Keratinocyte (primary cell): ENCODE data around the gene GPR42. TPM values are rescaled to one million over a fixed set of nuclear protein-coding genes. Genes with fewer than 3 reads are reported as not detected.

Source experiments
- DNase-seq: peaks from one replicate; pipeline ENCODE4 v3.0.0-alpha.2; 2011; ENCODE audit warnings: low read depth, missing footprints, low spot score
- FAIRE-seq: peaks from 2 replicates; lab custom pipeline; 2011; peaks lifted over from hg19 to GRCh38; lab: Jason Lieb, UNC
- H2AFZ ChIP-seq: 2 replicates; pipeline ENCODE4 v1.6.0; 2012; ENCODE audit warnings: low read length, control low read depth, inconsistent platforms; ENCODE audit not compliant: control insufficient read depth
- H3K27ac ChIP-seq: 2 replicates; pipeline ENCODE4 v1.5.1; 2011; ENCODE audit warnings: low read length; ENCODE audit not compliant: control insufficient read depth, insufficient read depth
- H3K27me3 ChIP-seq: 3 replicates; pipeline ENCODE4 v1.6.0; 2011; ENCODE audit warnings: low read length; ENCODE audit not compliant: control insufficient read depth, insufficient read depth; ENCODE audit errors: extremely low read depth
- H3K36me3 ChIP-seq, 2 experiments: 2 replicates in 1 of 2; 3 replicates in 1 of 2; pipeline ENCODE4 v1.5.1; 2011; ENCODE audit warnings: low read length in 2 of 2, mild to moderate bottlenecking in 1 of 2; ENCODE audit not compliant: control insufficient read depth in 2 of 2, insufficient read depth in 2 of 2; ENCODE audit errors: extremely low read depth in 1 of 2
- H3K4me1 ChIP-seq: 3 replicates; pipeline ENCODE4 v1.5.1; 2011; ENCODE audit warnings: low read length; ENCODE audit not compliant: control insufficient read depth, insufficient read depth; ENCODE audit errors: extremely low read depth
- H3K4me2 ChIP-seq: 3 replicates; pipeline ENCODE4 v1.6.0; 2011; ENCODE audit warnings: low read depth, low read length; ENCODE audit not compliant: control insufficient read depth, insufficient read depth; ENCODE audit errors: extremely low read depth
- H3K4me3 ChIP-seq, 3 experiments: fragments of 200-600 bp in 1 of 3; sonication (generic) in 1 of 3; 2 replicates in 2 of 3; 3 replicates in 1 of 3; pipeline ENCODE4 v1.5.1; 2011 to 2016; ENCODE audit warnings: low read length in 3 of 3, mild to moderate bottlenecking in 3 of 3, control low read depth in 2 of 3, inconsistent platforms in 1 of 3, low read depth in 1 of 3, mixed read lengths in 1 of 3, mixed run types in 1 of 3, moderate library complexity in 1 of 3; ENCODE audit not compliant: control insufficient read depth in 2 of 3, insufficient read depth in 2 of 3; ENCODE audit errors: extremely low read depth in 1 of 3
- H3K79me2 ChIP-seq: 2 replicates; pipeline ENCODE4 v1.6.0; 2012; ENCODE audit warnings: low read length; ENCODE audit not compliant: control insufficient read depth, insufficient read depth
- H3K9ac ChIP-seq: 3 replicates; pipeline ENCODE4 v1.6.0; 2011; ENCODE audit warnings: low read length; ENCODE audit not compliant: control insufficient read depth, insufficient read depth; ENCODE audit errors: extremely low read depth
- H3K9me1 ChIP-seq: 3 replicates; pipeline ENCODE4 v1.6.0; 2011; ENCODE audit warnings: low read length; ENCODE audit not compliant: control insufficient read depth, insufficient read depth; ENCODE audit errors: extremely low read depth
- H3K9me3 ChIP-seq: 2 replicates; pipeline ENCODE4 v1.5.1; 2012; ENCODE audit warnings: low read depth, low read length; ENCODE audit not compliant: control insufficient read depth
- H4K20me1 ChIP-seq: 3 replicates; pipeline ENCODE4 v1.6.0; 2011; ENCODE audit warnings: low read length; ENCODE audit not compliant: control insufficient read depth, insufficient read depth; ENCODE audit errors: extremely low read depth
- EZH2 ChIP-seq: IDR thresholded peaks from one replicate; pipeline ENCODE4 v1.6.1; 2012; ENCODE audit warnings: inconsistent platforms, mild to moderate bottlenecking, low read length, moderate library complexity
- dilution Hi-C: fragments of 300-500 bp; cut with MboI; formaldehyde crosslinking; loops from one replicate; pipeline ENCODE4 v1.7.0; 2020; ENCODE audit warnings: low sequenced_read_pairs; ENCODE audit not compliant: extremely low pct_ligation_motif_present
- polyA plus RNA-seq, 5 experiments: library from polyadenylated mRNA; depleted of rRNA in 3 of 5; stranded (reverse) in 3 of 5; stranded (forward) in 1 of 5; unstranded in 1 of 5; fragments of >200 nt; gene quantifications; 1 replicate in 1 of 5; 2 replicates in 3 of 5; 3 replicates in 1 of 5; pipeline versions ENCODE4 v1.2.1 to v1.2.3, GENCODE V29; 2011 to 2012; ENCODE audit warnings: missing spikeins in 2 of 5, low read depth in 1 of 5, low replicate concordance in 1 of 5
- TF ChIP-seq, protein P1 (sequence below), 3 experiments: IDR thresholded peaks in 1 of 3; conservative IDR thresholded peaks in 1 of 3; optimal IDR thresholded peaks in 1 of 3; 2 replicates in 2 of 3; 3 replicates in 1 of 3; pipeline versions ENCODE3 to v1.5.1; 2011; ENCODE audit warnings: low read length in 3 of 3, mild to moderate bottlenecking in 3 of 3, moderate library complexity in 2 of 3, control low read depth in 1 of 3, inconsistent platforms in 1 of 3; ENCODE audit not compliant: insufficient read depth in 2 of 3; ENCODE audit errors: extremely low read depth in 1 of 3

GPR42 gene
- polyA plus RNA-seq, 1 donor (not counting 4 experiments of a cell fraction or from before 2014, with no cell fraction given): not detected

DNA sequence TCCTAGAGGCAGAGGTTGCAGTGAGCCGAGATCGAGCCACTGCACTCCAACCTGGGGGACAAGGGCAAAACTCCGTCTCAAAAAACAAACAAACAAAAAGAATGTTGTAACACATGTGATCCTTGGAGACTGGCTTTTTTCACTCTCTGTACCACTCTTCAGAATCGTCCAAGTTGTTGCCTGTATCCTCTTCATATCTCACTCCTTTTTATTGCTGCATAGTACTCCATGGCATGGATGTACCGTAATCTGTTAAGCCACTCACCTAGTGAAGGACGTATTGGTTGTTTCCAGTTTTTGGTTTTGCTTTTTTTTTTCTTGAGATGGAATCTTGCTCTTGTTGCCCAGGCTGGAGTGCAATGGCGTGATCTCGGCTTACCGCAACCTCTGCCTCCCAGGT is 48.9 kb upstream of the GPR42 start:
- no peaks in the 10 kb centered on the region for H3K36me3 ChIP-seq
- H3K9me1 ChIP-seq: no peaks in the 10 kb centered on the region
- no peaks in the 10 kb centered on the region for H3K27me3 ChIP-seq
- no peak overlapping the region for H3K4me2 ChIP-seq
- H4K20me1 ChIP-seq: no peaks in the 10 kb centered on the region
- H3K79me2 ChIP-seq: no peaks in the 10 kb centered on the region
- dilution Hi-C loops: no loop called here
- no peak for TF ChIP-seq EZH2
- TF ChIP-seq, protein P1, sequence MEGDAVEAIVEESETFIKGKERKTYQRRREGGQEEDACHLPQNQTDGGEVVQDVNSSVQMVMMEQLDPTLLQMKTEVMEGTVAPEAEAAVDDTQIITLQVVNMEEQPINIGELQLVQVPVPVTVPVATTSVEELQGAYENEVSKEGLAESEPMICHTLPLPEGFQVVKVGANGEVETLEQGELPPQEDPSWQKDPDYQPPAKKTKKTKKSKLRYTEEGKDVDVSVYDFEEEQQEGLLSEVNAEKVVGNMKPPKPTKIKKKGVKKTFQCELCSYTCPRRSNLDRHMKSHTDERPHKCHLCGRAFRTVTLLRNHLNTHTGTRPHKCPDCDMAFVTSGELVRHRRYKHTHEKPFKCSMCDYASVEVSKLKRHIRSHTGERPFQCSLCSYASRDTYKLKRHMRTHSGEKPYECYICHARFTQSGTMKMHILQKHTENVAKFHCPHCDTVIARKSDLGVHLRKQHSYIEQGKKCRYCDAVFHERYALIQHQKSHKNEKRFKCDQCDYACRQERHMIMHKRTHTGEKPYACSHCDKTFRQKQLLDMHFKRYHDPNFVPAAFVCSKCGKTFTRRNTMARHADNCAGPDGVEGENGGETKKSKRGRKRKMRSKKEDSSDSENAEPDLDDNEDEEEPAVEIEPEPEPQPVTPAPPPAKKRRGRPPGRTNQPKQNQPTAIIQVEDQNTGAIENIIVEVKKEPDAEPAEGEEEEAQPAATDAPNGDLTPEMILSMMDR (optimal IDR thresholded peaks at IDR 0.05 in 1 of 3, IDR thresholded peaks at IDR 0.05 in 1 of 3, conservative IDR thresholded peaks at IDR 0.05 in 1 of 3; ENCODE audit: extremely low read depth in 1 of 3, insufficient read depth in 2 of 3, low read length in 3 of 3): no peak
- DNase-seq (no peak), FAIRE-seq (no peak)
- no peak overlapping the region for H3K9ac ChIP-seq
- no peaks in the 10 kb centered on the region for H3K9me3 ChIP-seq
- no peak overlapping the region for H2AFZ ChIP-seq
- no peak overlapping the region for H3K27ac ChIP-seq
- H3K4me3 ChIP-seq: no peak overlapping the region
- peaks cover 14% of the 10 kb centered on the region for H3K4me1 ChIP-seq

DNA sequence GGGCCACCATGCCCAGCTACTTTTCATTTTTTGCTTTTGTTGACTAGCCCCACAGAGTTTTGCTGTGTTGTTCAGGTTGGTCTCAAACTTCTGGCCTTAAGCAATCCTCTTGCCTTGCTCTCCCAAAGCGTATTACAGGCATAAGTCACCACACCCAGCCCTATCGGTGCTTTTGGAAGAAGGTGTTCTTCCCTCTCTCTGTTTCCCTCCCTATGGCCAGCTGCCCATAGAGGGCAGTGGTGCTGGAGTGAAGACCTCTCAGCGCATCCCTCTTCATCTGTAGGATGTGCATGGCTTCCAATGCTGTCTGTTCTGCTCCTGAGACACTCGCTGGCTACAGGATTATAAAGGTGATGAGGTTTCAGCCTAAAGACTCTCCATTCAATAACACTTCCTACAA is 43.2 kb upstream of the GPR42 start:
- Histone ChIP-seq H3K9me1 (no peaks in the 10 kb centered on the region), H3K36me3 (no peaks in the 10 kb centered on the region), H3K27me3 (peaks cover 3% of the 10 kb centered on the region), H3K4me3 (no peak overlapping the region), H3K9me3 (no peaks in the 10 kb centered on the region), H3K9ac (no peak overlapping the region), H2AFZ (no peak overlapping the region), H3K79me2 (no peaks in the 10 kb centered on the region), H3K4me2 (no peak overlapping the region), H3K27ac (no peak overlapping the region), H3K4me1 (no peaks in the 10 kb centered on the region), H4K20me1 (no peaks in the 10 kb centered on the region)
- TF ChIP-seq, protein P1 (optimal IDR thresholded peaks at IDR 0.05 in 1 of 3, IDR thresholded peaks at IDR 0.05 in 1 of 3, conservative IDR thresholded peaks at IDR 0.05 in 1 of 3; ENCODE audit: extremely low read depth in 1 of 3, insufficient read depth in 2 of 3, low read length in 3 of 3): peak; percentile 15 to 52 (median 30)
- no peak for TF ChIP-seq EZH2
- FAIRE-seq: no peak
- dilution Hi-C loops: no loop called here
- DNase-seq: no peak
